Measurements from ENCODE around the gene OVAAL.
"Not testable (repeated sequence)": the region's sequence is repeated elsewhere in the genome, so short reads cannot be mapped to it uniquely, and the experiment has no call there.

OVAAL gene

DNA sequence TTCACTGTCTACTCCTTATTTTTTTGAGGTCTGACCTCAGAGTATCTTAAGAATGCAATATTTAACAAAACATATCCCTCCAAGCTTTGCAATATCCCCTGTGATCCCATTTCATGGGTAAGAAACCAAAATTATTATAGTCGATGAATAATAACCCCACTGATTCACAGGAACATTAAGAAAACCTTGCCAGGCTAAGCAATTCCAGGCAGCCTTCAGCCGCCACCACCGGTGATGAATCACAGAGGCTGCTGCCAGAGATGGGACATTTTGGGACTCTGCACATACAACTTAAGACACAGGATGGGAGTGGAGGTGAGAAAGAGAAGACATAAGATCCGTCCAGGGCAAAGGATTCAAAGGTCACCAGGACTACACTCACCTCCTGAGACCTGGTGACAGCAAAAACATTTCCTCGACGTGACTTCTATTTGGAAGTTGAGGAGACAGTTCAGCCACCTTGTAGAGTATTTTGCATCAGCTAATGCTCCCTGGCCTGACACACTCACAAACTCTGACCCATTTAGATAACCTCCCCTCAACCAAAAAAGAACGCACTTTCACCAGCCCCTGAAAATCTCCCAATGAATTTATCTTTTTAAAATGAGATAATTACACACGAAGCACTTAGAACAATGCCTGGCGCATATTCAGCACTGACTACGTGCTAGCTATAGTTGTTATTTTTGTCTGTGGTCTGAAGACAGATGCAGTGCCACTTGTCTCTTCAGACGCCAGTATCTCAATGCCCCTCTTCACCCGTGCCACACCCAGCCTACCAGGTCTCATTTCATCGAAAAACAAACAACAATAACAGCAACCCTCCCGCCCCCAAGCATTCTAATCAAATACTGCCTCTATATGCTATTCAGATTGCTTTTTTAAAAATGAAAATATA lies 17.8 kb upstream of the OVAAL start:
- no peak for DNase-seq

DNA sequence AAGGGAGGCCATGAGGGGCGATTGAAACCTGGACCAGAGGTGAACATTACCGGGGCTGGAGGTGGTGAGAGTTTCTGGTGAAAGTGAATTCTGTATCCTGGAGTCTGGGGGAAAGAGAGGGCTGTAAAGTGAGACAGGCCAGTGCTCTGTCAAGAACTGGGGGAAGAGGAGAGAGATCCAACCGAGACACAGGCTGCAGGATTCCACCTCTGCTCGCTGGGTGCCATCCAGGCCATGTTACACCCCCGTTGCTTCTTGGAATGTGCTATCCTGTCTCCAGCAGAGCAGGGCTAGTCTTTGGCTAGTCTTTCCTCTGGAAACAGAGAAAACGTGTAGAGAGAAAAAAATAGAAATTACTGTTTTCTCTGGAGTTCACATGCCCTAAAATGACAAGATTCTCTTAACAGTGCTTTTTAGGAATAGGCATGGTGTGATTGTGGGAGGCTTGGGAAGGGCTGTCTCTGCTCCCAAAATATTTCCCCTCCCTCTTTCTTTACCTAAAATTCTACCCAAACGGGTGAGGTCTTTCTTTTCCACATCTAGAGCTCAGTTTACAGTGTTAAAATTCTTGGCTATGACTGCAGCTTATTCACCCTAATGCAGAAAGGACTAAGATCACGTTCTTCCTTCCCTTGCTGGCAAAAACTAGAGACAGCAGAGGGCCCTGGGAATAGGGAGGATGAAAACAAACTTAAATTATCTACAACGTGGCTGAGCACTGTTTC lies 16.5 kb upstream of the OVAAL start:
- no peak for DNase-seq

DNA sequence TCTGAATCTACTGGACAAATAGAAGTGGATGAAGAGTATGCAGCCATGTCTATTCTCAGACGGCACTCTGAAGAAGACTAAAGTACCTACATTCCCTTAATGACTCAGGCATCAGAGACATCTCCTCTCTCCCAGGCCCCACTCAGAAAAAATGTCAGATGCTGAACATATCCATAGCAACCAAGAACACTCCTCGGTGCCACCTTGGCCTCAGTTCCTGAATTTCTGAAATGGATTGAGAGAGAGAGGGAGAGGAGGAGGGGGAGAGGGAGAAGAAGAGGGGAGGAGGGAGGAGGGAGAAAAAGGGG lies 16.0 kb upstream of the OVAAL start:
- no peak for DNase-seq

DNA sequence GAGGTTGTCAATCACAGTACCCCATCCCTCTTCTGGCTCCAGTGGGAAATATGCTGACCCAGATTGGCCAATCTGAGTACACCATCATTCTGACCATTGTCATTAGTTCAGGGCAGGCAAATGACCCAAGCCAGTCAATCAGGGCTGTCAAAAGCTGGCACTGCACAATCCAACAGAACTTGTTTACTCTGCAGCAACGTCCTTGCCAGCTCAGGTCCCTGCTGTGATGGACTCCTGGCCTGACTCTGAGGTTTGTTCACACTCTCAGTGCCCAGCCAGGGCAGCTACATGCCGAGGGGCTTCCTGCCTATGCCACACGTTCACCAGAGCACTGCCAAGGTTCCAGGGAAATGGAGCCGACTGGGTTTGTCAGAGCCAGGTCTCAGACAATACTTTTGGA lies 14.7 kb upstream of the OVAAL start:
- DNase-seq: no peak

DNA sequence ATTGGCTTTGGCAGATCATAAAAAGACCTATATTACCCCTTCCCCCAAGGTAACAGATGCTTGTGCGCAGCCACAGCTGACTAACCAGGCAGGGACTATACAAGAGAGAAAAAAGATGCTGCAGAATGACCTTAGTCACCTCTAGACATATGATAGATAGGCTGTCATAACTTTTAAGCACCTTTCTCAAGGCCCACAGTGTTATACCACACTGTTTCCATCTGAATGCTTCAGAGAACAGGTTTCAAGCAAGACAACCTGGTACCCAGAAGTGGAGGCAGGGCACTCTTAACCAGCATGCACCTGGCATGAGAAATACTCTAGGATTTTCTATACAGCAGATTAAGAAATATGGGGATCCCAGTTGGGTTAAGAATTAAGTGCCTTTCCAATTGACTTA lies 12.8 kb upstream of the OVAAL start:
- DNase-seq: no peak

DNA sequence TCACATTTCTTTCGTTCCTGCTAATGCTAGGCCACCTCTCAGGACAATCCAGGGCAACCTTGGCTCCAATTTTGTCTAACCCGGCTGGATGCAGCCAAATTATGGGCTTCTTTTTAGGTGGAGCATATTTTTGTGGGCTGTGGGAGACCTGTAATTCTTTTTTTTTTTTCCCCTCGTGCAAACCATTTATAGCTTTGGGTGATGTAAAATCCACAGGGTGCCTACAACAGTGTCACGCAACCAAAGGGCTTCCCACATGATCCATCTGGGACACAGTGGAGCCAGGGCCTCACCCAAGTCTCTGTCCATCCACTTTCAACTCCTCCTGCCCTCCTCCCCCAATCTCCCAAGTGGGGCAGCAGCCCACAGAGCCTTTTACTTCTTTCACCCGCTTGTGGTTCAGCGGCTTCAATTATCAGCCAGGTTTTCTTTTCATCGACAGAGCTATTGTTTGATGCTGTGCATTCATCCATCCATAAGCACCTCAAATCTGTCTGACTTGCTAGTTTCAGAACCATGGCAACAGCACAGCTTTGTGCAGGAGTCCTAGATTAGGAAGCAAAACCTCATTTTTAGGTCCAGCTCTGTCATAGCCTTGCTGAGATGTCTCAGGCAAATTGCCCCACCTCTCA lies 10.0 kb upstream of the OVAAL start:
- no peak for DNase-seq

DNA sequence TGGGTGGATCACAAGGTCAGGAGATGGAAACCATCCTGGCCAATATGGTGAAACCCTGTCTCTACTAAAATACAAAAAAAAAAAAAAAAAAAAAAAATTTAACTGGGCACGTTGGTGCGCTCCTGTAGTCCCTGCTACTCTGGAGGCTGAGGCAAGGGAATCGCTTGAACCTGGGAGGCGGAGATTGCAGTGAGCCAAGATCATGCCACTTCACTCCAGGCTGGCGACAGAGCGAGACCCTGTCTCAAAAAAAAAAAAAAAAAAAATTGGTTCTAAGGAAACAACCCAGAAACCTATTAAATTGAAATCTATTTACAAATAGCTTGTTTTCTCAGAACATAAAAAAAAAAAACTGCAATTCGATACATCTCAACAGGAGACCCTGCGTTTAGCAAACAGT lies 9.0 kb upstream of the OVAAL start:
- DNase-seq: not testable (repeated sequence)

DNA sequence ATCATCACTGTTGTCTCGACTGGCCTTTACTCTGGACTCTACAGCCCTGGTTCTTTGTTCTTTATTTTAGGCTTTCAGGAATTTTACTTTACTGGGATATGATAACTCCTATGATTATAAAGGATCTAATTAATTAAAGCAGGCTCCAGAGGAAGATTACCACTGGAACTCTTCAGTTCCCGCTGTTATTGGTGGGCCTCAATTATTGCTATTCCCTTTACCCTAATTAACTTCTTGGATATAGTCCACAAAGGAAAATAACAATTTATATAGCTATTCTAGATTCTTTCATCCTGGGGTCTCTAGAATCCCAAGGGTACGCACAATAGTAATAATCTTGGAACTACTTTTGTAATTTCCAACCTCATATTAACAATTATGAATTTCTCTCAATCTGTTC lies 8.5 kb upstream of the OVAAL start:
- DNase-seq: no peak

DNA sequence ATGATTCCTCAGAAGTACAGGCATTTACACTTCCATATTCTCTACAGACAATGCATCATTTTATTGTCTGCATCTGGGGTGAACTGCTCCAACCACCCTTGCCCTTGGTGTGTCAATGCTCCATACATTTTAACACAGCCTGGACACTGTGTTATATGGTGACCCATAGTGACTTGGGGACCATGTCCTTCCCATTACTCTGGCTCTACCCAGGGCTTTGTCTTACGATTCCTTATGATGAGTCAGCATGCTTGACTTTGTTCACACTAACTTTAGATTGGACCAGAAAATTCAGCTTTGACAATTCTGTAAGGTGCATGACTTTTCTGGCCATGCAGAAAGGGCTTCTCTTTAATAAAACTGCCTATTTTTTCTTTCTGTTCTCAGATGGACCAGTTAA lies 6.8 kb upstream of the OVAAL start:
- DNase-seq: no peak

DNA sequence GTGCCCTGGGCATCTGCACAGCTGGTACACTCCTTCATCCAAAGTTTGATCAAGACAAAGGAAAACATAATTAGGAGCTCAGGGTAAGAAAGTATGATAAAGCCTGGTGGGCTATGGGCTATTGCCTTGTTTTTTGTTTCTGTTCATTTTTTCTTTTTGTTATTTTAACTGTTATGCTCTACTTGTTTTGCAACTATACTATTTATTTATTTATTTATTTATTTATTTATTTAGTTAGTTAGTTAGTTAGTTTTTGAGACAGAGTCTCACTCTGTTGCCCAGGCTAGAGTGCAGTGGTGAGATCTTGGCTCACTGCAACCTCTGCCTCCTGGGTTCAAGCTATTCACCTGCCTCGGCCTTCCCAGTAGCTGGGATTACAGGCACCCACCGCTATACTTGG lies 5.7 kb upstream of the OVAAL start:
- not testable (repeated sequence) for DNase-seq

DNA sequence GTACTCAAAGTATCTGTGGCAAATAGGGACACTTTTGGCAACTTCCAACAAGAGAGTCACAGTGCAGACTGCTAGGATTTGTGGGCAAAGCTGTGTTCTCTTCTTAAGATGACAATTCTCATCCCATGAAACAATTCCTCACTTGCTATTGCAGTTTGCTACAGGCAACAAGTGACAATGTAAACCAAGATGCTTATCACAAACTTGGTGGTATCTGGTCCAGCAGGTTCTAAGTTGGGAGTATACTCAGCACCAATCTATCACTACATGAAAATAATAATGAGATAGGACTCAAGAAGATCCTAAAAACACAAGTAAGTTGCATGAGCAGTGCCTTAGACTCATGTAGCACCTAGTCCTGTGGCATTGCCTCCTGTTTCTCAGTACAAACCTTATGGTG lies 3.4 kb upstream of the OVAAL start:
- no peak for DNase-seq

DNA sequence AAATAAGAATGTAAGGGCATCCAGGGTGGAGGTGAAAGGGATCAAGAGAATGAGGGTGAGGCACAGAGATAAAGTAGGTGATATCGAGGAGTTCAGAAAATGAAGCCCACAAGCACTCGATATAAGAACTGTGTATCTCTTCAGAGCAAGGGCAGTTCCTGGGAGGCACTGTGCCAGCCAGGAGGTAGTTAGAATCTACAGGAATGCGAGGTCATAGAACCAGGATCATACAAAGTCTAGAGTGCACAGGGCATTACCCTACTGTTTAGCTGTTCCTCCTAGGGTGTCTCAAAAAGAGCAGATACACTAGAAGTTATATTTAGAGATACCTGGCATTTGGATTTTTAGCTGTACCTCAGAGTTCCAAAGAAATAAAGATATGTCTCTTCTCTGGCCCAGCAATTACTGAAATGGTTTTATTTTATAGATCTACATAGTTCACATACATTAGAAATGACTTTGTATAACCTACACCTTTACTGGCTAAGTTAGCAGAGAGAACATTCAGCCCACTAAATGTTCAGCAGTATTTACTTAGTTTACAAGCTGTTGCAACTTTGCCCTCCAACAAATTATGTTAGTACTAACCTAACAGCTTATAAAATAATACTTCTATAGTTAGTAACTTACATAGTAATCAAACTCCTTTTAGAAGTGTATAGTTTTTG lies 1.6 kb downstream of the OVAAL start:
- no peak for DNase-seq

DNA sequence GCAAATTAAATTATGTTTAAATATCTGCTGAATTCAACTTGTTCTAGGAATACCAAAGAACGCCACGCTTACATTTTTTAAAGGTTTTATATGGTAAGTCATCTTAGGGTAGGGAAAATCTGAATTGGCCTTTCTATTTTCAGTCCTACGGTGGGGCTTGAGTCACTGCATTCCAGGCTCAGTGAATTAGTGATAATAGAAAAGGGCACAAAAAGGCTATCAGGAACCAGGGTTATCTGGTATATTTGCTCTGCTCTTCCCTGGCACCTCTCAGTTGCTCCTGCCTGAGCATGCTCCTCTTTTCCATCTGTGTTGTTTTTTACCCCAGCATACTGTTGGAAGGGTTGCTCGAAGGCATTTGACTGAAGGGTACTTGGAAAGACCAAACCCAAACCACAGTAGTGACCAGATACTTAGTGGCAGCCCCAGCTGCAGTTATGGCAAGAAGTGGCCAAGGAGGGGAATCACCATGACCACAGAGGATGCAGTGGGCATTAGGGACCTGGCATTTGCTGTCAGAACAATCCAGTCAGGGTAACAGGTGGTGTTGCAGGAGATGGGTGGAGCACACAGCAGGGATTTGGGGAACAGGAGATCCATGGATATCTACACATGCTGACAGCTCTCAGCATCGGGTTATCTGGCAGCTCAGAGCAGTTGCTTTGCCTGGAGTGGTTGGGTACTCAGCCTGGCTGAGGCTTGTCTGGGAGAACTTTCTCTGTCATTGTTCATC lies 2.3 kb downstream of the OVAAL start:
- no peak for DNase-seq

DNA sequence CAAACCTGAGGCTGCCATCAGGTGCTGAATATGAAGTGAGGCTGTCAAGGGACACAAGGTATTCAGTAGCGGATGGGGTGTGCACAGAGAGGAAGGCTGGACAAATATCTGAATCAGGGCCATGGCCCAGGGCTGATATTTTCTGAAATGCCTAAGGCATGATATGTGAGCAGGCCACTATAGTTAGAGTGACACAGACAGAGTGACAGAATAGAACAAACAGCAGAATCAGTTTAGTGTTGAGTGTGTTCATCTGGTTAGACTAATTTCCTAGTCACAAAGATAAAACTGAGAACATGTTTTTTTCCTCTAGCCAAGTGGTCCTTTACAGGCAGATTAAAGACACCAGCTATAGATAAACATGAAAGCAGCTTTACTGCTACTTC lies 3.9 kb downstream of the OVAAL start:
- no peak for DNase-seq

DNA sequence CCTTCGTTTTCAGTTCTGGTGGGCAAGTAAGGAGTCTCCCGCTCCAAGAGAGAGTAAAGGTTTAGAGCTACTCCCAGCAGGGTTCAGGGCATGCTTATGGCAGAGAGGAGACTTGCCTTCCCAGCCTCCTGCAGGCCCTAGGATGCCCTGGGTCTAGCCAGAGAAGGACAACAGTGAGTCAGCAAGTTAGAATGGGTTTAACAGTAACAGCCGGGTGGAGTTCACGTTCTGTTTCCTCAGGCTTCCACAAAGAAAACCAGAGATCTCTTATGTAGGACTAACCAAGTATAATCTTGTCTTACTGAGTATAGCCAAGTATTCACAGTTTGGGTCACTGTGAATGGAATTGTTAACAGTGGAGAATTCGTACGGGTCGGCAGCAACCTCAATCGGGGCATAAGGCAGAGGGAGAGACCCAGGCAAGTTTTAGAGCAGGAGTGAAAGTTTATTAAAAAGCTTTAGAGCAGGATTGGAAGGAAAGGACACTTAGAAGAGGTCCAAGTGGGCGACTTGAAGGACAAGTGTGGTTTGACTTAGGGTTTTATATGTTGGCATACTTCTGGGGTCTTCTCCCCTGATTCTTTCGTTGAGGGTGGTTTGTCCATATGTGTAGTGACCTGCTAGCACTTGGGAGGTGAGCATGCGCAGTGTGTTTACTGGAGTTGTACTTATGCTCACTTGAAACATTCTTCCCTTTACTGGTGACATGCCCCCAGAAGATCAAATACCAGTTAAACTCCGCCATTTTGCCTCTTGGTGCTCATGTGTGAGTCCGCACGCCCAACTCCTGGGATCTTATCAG lies 4.5 kb downstream of the OVAAL start:
- DNase-seq: no peak

DNA sequence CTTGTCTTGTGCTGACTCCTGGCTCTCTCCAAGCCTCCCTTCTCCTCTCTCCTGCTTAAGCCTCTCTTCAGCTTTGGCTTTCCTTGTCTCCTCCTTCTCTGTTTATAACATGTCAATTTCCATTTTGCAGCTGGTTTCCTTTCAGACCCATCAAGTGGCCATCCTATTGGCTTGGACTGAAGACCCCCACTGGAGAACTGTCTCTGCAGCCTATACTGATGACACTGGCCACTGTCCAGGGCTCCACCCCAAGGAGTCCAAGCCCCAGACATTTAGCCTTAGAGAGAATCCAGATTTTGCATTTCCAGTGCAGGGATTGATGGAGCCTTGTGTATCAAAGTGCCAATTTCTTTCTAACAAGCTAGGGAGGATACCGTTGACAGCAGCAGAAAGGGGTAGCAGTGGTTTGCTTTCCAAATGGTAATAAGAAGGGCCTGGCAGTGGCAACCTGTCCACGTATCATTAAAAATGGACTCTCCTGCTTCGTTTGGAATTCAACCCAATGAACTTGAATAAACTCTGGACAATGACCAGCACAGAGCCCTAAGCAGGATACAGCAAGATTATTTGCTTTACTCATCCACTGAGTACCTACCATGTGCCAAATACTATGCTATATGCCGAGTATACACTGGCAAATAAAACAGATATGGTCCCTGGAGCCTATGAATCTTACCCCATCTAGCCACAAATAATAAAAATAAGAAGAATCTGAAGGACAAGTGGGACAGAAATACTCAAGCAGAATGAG lies 6.5 kb downstream of the OVAAL start:
- DNase-seq: no peak

DNA sequence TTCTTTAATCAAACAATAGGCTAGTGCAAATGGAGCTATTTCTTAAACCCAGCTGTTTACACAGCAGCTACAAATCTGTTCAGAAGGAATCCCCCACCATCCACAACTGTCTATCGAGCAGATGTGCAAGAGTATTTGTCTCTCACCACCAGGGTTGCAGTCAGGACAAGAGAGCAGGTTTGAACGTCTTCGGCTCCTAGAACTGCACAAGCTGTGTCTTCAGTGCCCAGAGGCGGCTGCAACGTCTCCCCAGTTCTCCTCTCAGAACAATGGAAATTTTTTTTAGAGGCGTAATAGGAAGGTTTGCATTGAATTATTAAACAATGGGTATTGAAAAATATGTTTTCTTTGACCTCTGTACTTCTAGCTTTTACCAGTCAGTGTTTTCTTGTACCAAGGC lies 7.3 kb downstream of the OVAAL start:
- DNase-seq: no peak

DNA sequence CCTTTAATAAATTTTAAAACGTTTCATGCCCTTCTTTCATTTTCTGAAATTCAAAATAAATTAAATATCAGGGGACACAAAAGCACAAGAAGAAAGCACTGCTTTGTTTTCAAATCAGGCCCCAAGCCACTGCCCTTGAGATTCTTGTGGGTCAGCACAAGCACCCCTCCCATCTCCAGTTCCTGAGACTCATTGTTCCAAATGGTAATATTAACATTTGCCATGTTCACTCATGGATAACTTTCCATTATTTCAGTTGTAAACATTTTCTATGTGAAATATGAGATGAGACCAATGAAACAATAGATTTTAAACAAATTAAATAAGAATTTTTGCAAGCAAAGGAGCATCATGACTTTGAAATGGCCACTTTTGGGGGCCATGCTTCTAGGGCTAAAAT lies 7.7 kb downstream of the OVAAL start:
- no peak for DNase-seq

DNA sequence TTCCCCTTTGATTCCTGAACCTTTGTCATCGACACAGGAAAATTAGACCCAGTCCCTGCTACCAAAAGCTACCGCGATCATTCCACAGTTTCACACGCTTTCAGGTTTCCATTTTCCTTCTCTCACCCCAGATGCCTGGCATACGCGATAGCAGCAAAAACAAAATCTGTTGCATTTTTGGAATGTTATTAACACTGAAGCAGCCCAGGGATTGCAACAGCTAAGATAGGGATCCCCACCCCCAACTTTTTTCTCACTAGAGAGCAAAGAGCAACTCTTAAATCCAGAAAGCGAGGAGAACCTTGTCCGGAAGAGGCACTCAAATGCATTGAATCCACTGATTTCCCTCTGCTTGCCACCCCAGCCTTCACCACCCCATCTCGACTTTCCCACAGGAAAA lies 8.9 kb downstream of the OVAAL start:
- no peak for DNase-seq

DNA sequence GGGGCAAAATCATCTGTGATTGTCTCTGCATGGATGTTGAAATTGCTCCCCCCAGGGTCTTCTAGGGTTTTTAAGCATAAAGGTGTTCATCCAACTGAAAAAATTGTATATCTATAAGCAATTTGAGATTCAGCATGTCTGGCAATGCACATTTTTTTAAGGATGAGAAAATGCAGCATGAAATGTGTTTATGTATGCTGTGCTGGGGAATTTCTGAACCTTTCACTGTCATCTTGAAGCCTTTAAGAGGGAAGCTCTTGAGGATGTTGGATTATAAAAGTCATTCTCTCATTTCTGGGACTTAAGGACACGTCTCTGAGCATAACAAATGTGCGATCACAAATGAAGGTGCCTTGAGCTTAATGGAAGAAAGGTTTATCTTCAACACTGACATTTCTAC lies 9.4 kb downstream of the OVAAL start:
- DNase-seq: no peak
